K562 treated with DMSO at 1 percent for 48 hours (cell line): Measurements from ENCODE around the gene OLFM3. TPM values are rescaled to one million over a fixed set of nuclear protein-coding genes. Genes with fewer than 3 reads are reported as not detected.

Source experiments
- total RNA-seq: library from RNA; unstranded; fragments of 300-600 nt; gene quantifications from 2 replicates; pipeline ENCODE4 v1.2.3, GENCODE V29; 2022; ENCODE audit warnings: low replicate concordance; ENCODE audit errors: extremely low read depth

OLFM3 gene
- total RNA-seq: not detected in 2 replicates

GRCh38 chr1:101996825-101997465 lies at the start of gene OLFM3:
OLFM3 (minus strand) TSS chr1:101996926.

